Activated CD4-positive, alpha-beta T cell treated with anti-CD3 and anti-CD28 coated beads, Interleukin-2, amount 10 ng/mL, durations not matched to agents 7 days and 5 days (primary cell): ENCODE measurements around the gene GTF2F1. TPM values are rescaled to one million over a fixed set of nuclear protein-coding genes. Genes with fewer than 3 reads are reported as not detected.

Experiments used
- CTCF ChIA-PET: fragments of 350-600 bp; sonication (Branson Sonifier 250); formaldehyde crosslinking; loops from one replicate; lab custom pipeline; 2021; ENCODE audit warnings: antibody characterized with exemption; lab: Charles Lee
- POLR2A ChIA-PET: fragments of 350-600 bp; sonication (Branson Sonifier 250); formaldehyde crosslinking; loops from one replicate; lab custom pipeline; 2021; ENCODE audit warnings: antibody characterized with exemption; lab: Charles Lee
- DNase-seq: peaks from one replicate; pipeline ENCODE4 v3.0.0-alpha.2; 2020
- H3K27ac Mint-ChIP-seq: one replicate; pipeline ENCODE4 v1.8.0; 2021; ENCODE audit warnings: mild to moderate bottlenecking, moderate library complexity, mixed read lengths
- H3K27me3 Mint-ChIP-seq: one replicate; pipeline ENCODE4 v1.8.0; 2021; ENCODE audit warnings: mixed read lengths
- H3K36me3 Mint-ChIP-seq: one replicate; pipeline ENCODE4 v1.8.0; 2021; ENCODE audit warnings: low read depth, mixed read lengths
- H3K4me1 Mint-ChIP-seq: one replicate; pipeline ENCODE4 v1.8.0; 2021; ENCODE audit warnings: mixed read lengths
- H3K4me3 Mint-ChIP-seq: one replicate; pipeline ENCODE4 v1.8.0; 2021; ENCODE audit warnings: mild to moderate bottlenecking, moderate library complexity, mixed read lengths
- H3K9me3 Mint-ChIP-seq: one replicate; pipeline ENCODE4 v1.8.0; 2021; ENCODE audit warnings: mixed read lengths
- total RNA-seq, 2 experiments: library from RNA; stranded (reverse); gene quantifications; one replicate each; pipeline ENCODE4 v1.2.3, GENCODE V29; 2021

The GTF2F1 gene
- total RNA-seq, 2 experiments from 2014 or later = 61.4 to 67.7 TPM

DNA sequence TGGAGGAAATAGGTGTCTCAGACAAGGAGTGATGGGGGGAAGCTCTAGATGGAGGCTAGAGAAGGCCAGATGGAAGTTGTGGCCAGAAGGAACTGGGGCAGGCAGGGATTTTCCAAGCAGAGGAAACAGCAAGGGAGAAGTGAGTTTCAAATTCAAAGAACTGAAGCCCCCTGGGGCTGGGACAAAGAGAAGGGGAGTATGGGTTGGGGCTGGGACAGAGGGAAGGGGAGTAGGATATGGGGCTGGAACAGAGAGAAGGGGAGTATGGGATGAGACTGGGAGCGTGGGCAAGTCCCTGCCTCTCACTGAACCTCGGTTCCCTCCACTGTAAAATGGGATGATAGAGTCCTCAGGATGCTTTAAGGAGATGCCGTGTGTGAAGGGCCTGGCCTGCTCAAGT is 1.9 kb upstream of the GTF2F1 start:
- Mint-ChIP-seq H3K36me3 (peaks cover 11% of the 10 kb centered on the region), H3K4me1 (peaks cover 30% of the 10 kb centered on the region), H3K27me3 (no peaks in the 10 kb centered on the region), H3K4me3 (peak overlapping the region; percentile 97), H3K27ac (no peak overlapping the region), H3K9me3 (no peaks in the 10 kb centered on the region)
- POLR2A ChIA-PET = no interaction called here
- CTCF ChIA-PET = no interaction called here
- no peak for DNase-seq

DNA sequence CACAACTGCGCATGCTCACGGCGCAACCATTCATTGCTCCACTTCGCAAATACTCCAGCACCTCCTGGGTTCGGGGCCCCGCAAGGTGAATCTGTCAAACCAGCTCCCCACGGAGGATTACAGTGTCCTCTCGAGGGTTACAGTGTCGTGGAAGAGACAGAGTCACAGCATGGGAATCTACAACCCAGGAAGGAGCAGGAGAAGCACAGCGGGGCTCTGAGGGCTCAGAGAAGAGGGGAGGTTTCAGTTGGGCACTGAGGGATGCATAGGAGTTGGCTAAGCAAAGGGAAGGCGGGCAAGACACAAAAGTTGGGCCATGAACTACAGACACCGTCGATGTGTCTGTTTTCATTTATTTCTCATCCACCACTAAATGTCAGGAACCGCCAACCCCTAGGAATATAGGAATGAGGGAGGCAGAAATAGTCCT is 1.0 kb upstream of the GTF2F1 start:
- no peaks in the 10 kb centered on the region for H3K9me3 Mint-ChIP-seq
- H3K4me1 Mint-ChIP-seq = peaks cover 30% of the 10 kb centered on the region
- peaks cover 15% of the 10 kb centered on the region for H3K36me3 Mint-ChIP-seq
- H3K27me3 Mint-ChIP-seq = no peaks in the 10 kb centered on the region
- POLR2A ChIA-PET = interaction anchor here (1.0 kb wide), 1 partner anchor 31 kb away, joined by 4 read pairs; no protein-coding TSS in a partner anchor
- H3K4me3 Mint-ChIP-seq = peak overlapping the region; percentile 97
- CTCF ChIA-PET = interaction anchor here (0.7 kb wide), 1 partner anchor 43 kb away, joined by 3 read pairs; no protein-coding TSS in a partner anchor
- DNase-seq = peak; percentile 78
- H3K27ac Mint-ChIP-seq = peak overlapping the region; percentile 97

DNA sequence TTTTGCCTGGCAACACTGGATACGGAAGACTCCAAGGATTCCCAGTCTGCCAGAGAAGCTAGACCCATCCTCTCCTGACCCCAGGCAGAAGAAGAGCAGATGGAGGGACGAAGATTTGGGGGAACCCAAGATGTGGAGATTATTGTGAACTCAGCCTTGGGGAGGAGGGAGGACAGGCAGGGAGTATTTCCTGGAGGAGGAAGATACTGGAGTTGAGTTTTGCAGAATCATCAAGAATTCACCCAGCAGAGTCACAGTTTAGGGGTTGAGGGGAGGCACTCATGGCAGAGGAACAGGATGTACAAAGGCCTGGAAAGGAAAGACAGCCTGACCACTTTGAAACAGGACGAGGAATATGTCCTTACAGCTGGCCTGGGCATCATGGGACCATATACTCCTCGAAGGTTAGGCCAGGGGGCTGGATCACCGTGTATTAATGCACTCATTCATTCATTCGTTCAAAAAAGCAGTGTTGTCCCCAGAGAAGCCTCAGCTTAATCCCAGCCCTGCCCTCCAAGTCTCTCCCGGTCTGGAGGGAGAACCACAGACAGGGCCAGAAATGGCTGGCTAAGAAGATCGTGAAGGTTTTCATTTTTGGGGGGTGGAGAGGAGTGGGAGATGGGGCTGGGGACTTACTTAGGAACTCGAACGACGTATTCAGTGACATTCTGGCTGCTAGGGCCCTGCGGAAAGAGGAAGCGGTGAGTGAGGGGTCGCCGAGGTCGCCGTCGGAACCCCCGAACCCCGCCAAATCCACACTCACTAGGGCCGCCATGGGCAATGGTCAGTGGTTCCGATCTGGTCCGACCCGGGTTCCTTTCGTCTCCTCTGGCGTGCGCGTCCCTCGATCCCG is 517 bp downstream of the GTF2F1 start:
- peaks cover 33% of the 10 kb centered on the region for H3K4me1 Mint-ChIP-seq
- H3K9me3 Mint-ChIP-seq = no peaks in the 10 kb centered on the region
- H3K27ac Mint-ChIP-seq = peak overlapping the region; percentile 97
- peak overlapping the region; percentile 97 for H3K4me3 Mint-ChIP-seq
- ChIA-PET CTCF (interaction anchor here (1.1 to 1.4 kb wide), 2 partner anchors 20 to 34 kb away, joined by 3 read pairs; partner anchors contain the start of gene ALKBH7), POLR2A (interaction anchor here (1.0 kb wide), 1 partner anchor 33 kb away, joined by 4 read pairs; no protein-coding TSS in a partner anchor)
- H3K36me3 Mint-ChIP-seq = peaks cover 22% of the 10 kb centered on the region
- DNase-seq = no peak
- no peaks in the 10 kb centered on the region for H3K27me3 Mint-ChIP-seq

DNA sequence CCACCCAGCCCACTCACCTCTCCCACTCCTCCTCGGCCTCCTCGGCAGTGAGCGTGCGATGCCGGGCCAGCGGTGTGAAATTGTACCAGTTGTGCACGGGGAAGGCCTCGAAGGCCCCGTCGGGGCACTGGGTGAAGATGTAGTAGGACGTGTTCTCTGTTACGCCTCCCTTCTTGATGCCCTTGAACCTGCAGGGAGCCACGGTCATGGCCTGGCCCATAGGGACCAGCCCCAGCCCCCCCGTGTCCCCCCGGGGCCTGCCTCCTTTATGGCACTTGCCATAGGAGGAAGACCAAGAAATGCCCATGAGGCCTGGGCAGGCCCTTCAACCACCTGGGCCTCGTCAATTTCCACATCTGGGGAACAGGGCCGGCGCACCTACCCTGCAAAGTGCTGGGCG is 5.6 kb downstream of the GTF2F1 start:
- Mint-ChIP-seq H3K36me3 (peaks cover 42% of the 10 kb centered on the region), H3K4me3 (no peak overlapping the region), H3K9me3 (no peaks in the 10 kb centered on the region), H3K4me1 (peaks cover 16% of the 10 kb centered on the region), H3K27ac (no peak overlapping the region), H3K27me3 (no peaks in the 10 kb centered on the region)
- no peak for DNase-seq
- CTCF ChIA-PET = interaction anchor here (0.6 to 1.3 kb wide), 4 partner anchors 14 to 1473 kb away, joined by 3 to 5 read pairs (median 4); partner anchors contain the start of gene ALKBH7
- POLR2A ChIA-PET = no interaction called here

DNA sequence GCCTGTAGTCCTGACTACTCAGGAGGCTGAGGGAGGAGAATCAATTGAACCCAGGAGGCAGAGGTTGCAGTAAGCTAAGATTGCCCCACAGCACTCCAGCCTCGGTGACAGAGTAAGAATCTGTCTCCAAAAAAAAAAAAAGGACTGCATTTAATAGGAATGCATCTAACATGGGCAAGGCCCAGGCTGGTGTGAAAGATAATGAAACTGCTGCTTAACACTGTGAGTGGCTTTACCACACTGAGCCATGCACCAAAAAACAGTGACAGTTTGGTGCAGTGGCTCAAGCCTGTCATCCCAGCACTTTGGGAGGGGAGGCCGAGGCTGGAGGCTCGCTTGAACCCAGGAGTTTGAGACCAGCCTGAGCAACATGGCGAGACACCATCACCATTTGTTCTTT is 8.6 kb downstream of the GTF2F1 start:
- H3K9me3 Mint-ChIP-seq = no peaks in the 10 kb centered on the region
- peaks cover 52% of the 10 kb centered on the region for H3K36me3 Mint-ChIP-seq

DNA sequence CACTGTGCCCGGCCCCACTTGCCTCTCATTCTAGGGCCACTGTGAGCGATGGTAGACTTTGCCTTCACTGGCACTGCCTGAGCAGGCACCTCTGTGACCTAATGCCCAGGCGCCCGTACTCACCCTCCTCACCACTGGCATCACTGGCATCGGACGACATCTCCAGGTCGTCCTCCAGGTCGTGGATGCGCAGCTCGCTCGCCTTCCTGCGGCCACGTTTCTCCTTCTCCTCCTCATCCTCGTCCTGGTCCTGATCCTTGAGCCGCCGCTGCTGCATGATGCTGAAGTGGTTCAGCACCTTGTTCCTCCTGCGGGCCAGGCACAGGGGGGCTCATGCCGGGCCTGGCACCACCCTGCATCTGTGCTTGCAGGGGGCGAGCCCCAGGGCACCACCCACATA is 9.8 kb downstream of the GTF2F1 start:
- H3K4me3 Mint-ChIP-seq = no peak overlapping the region
- H3K27ac Mint-ChIP-seq = no peak overlapping the region
- DNase-seq = no peak
- H3K4me1 Mint-ChIP-seq = peaks cover 2% of the 10 kb centered on the region
- no peaks in the 10 kb centered on the region for H3K27me3 Mint-ChIP-seq
- H3K36me3 Mint-ChIP-seq = peaks cover 48% of the 10 kb centered on the region
- POLR2A ChIA-PET = no interaction called here
- CTCF ChIA-PET = no interaction called here
- H3K9me3 Mint-ChIP-seq = no peaks in the 10 kb centered on the region

More for the DNA sequence above, 8.6 kb downstream of the GTF2F1 start:
- no peak overlapping the region for H3K27ac Mint-ChIP-seq
- ChIA-PET CTCF (interaction anchor here (0.5 kb wide), 1 partner anchor 90 kb away, joined by 4 read pairs; no protein-coding TSS in a partner anchor), POLR2A (no interaction called here)
- no peak overlapping the region for H3K4me3 Mint-ChIP-seq
- peaks cover 4% of the 10 kb centered on the region for H3K4me1 Mint-ChIP-seq
- DNase-seq = no peak
- H3K27me3 Mint-ChIP-seq = no peaks in the 10 kb centered on the region

DNA sequence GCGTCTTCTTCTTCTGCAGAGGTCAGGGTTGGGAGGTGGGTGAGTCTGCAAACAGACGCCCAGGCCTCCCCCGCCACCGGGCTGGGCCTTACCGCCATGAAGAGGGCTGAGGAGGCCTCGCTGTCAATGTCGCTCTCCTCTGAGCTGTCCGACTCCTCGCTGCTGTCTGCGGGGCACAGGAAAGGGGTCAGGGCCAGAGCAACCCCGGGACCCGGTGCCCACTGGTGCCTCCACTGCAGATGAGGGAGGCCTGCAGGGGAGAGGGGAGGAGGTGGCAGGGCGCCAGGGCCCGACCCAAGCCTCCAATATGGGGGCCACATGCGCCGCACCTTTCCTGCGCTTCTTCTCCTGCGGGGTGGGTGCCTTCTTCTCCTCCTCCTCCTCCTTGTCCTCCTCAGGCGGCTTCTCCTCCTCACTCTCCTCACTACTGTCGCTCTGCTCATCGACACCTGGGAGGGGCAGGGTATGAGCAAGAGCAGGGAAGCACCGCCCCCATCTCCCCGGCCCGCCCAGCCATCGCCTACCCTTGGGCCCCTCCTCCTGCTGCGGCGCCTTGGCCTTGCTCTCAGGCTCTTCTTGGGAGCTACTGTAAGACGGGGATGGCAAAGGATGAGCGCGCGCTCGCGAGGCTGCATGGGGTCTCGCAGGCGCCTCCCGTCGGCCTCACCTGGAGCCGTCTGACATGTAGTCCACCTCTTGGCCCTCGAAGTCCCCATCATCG is 11.8 kb downstream of the GTF2F1 start:
- Mint-ChIP-seq H3K4me3 (no peak overlapping the region), H3K4me1 (no peaks in the 10 kb centered on the region), H3K27ac (no peak overlapping the region), H3K27me3 (no peaks in the 10 kb centered on the region), H3K36me3 (peaks cover 40% of the 10 kb centered on the region), H3K9me3 (no peaks in the 10 kb centered on the region)
- POLR2A ChIA-PET = no interaction called here
- no peak for DNase-seq
- CTCF ChIA-PET = no interaction called here

DNA sequence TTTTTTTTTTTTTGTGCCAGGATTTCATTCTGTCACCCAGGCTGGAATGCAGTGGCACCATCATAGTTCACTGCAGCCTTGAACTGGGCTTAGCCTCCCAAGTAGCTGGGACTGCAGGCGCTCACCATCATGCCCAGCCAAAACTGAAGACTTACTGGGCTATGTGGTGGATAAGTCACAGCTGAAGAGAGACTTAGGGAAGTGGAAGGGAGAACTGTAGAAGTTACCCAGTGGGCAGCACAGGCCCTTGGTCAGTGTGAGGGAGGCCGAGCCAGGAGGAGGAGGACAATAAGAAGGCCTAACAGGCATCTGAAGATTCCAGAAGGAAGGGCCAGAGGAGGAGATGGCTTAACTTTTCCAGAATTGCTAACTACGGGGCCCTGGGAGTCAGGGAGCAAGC is 13.2 kb downstream of the GTF2F1 start:
- Mint-ChIP-seq H3K36me3 (peaks cover 36% of the 10 kb centered on the region), H3K4me3 (no peak overlapping the region), H3K9me3 (no peaks in the 10 kb centered on the region), H3K4me1 (no peaks in the 10 kb centered on the region), H3K27ac (no peak overlapping the region), H3K27me3 (no peaks in the 10 kb centered on the region)
- ChIA-PET POLR2A (interaction anchor here (0.6 kb wide), 1 partner anchor 45 kb away, joined by 3 read pairs; the partner anchor contains the start of gene KHSRP), CTCF (no interaction called here)
- DNase-seq = no peak

DNA sequence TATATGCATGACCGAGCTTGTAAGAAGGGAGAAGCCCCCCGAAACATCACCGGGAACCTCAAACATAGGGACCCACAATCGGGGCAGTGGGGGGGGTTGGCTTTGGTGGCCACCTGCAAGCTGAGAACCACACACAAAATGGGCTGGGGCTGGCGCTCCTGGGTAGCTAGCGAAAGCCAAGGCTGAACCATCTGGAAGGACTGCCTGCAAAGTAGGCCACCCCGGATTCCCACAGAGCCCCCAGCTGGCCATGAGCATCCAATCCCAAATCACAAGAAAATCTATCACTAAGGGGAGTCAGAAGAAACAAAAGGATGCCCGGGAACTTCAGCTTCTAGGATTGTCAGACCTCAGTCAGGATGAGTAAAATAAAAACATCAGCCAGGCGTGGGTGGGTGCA is 14.5 kb downstream of the GTF2F1 start:
- Mint-ChIP-seq H3K9me3 (no peaks in the 10 kb centered on the region), H3K4me3 (no peak overlapping the region), H3K27ac (no peak overlapping the region), H3K27me3 (no peaks in the 10 kb centered on the region), H3K4me1 (peaks cover 6% of the 10 kb centered on the region), H3K36me3 (peaks cover 31% of the 10 kb centered on the region)
- ChIA-PET CTCF (interaction anchor here (0.7 kb wide), 1 partner anchor 95 kb away, joined by 3 read pairs; no protein-coding TSS in a partner anchor), POLR2A (no interaction called here)
- no peak for DNase-seq

DNA sequence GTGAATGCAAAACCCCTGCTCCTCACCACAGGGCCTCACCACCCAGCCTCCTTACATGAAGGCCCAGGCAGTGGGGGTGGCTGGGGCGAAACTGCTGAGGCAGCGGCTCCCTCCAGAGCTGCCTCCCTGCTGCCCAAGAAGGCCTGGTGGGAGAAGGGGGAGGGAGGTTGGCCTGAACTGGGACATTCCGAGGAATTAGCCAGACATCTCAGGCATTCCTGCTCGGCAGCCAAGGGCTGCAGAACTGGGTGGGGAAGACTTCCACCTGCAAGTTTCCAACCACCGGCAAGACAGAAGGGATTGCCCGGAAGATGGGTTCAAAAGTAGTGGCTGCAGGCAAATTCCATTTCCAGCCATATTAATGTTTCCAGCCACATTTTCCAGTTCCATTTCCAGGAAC is 14.9 kb downstream of the GTF2F1 start:
- Mint-ChIP-seq H3K36me3 (peaks cover 29% of the 10 kb centered on the region), H3K9me3 (no peaks in the 10 kb centered on the region), H3K27ac (no peak overlapping the region), H3K4me1 (peaks cover 8% of the 10 kb centered on the region), H3K4me3 (no peak overlapping the region), H3K27me3 (no peaks in the 10 kb centered on the region)
- POLR2A ChIA-PET = no interaction called here
- no peak for DNase-seq
- CTCF ChIA-PET = interaction anchor here (0.7 to 1.7 kb wide), 2 partner anchors 8 to 94 kb away, joined by 3 to 4 read pairs; no protein-coding TSS in a partner anchor

DNA sequence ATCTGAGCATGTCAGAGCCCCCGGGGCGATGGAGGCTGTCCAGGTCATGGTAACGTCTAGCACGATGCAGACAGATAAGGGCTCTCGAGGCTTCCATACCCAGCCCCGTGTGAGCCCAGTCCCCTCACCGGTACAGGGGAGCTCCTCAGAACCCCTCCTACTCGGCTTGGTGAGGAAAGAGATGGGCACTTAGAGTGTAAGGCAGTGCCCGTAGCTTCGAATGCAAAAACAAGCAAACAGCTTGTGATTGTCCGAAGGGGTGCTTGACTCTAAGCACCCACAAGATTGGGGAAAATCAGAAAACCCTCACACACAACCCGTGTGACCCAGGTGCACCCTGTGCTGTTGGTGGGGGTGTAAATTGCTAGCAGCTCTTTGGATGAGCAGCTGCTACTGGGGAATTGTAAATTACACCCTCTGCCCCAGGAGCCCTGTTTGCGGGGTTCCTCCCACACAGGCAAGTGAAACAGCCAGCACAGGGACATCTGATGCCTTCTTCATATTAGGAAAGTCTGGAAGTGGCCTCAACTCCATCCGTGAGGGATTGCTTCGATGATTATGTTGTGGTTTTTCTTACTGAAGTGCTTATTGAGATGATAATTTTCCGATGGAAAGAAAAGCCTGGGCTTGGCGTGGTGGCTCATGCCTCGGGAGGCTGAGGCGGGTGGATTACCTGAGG is 16.3 kb downstream of the GTF2F1 start:
- DNase-seq = no peak
- Mint-ChIP-seq H3K36me3 (peaks cover 18% of the 10 kb centered on the region), H3K27me3 (no peaks in the 10 kb centered on the region), H3K4me1 (peaks cover 12% of the 10 kb centered on the region), H3K4me3 (no peak overlapping the region), H3K9me3 (no peaks in the 10 kb centered on the region), H3K27ac (no peak overlapping the region)
- POLR2A ChIA-PET = interaction anchor here (0.6 kb wide), 1 partner anchor 634 kb away, joined by 3 read pairs; no protein-coding TSS in a partner anchor
- CTCF ChIA-PET = interaction anchor here (0.6 to 1.7 kb wide), 4 partner anchors 9 to 136 kb away, joined by 3 to 5 read pairs (median 4); no protein-coding TSS in a partner anchor

DNA sequence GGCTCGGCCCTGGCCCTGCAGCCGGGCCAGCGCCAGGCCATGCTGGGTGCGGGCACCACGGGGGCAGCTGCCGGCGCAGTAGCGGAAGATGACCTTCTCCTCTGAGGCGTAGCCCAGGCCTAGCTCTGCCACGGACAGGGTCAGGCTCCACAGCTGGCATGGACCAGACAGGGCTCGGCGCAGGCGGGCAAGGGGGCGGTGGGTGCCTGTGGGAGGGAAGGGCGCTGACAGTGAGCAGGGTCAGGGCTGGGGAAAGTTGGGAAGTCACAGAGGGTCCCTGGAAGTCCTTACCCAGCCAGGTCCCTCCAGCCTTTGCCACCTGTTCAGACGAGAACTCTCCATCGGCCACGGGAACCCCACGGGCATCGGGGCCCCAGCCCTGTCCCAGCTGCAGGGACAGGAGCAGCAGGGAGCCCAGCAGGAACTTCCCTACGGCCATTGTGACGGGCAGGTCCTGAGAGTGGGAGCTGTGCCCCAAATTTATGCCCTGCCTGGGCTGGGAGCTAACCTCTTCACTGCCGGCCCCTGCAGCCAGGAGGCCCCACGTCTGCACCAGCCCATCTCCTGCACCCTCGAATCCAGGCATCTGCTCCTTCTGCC is 17.5 kb downstream of the GTF2F1 start, which contains the start of gene PSPN:
TSS of gene PSPN (minus strand) at position 523 of the 600 bp plus-strand sequence. CDS start at position 439, 84 bp downstream.
- H3K4me3 Mint-ChIP-seq = no peak within 1 kb of the TSS
- no peak within 1 kb of the TSS for H3K27ac Mint-ChIP-seq
- ChIA-PET POLR2A (no interaction called here), CTCF (no interaction called here)
- DNase-seq = no peak
- peaks cover 10% of the 10 kb centered on the region for H3K36me3 Mint-ChIP-seq
- H3K4me1 Mint-ChIP-seq = peaks cover 12% of the 10 kb centered on the region
- H3K27me3 Mint-ChIP-seq = no peaks in the 10 kb centered on the region
- H3K9me3 Mint-ChIP-seq = no peaks in the 10 kb centered on the region
